Measurements from ENCODE around the gene SMPD2.

SMPD2 gene

DNA sequence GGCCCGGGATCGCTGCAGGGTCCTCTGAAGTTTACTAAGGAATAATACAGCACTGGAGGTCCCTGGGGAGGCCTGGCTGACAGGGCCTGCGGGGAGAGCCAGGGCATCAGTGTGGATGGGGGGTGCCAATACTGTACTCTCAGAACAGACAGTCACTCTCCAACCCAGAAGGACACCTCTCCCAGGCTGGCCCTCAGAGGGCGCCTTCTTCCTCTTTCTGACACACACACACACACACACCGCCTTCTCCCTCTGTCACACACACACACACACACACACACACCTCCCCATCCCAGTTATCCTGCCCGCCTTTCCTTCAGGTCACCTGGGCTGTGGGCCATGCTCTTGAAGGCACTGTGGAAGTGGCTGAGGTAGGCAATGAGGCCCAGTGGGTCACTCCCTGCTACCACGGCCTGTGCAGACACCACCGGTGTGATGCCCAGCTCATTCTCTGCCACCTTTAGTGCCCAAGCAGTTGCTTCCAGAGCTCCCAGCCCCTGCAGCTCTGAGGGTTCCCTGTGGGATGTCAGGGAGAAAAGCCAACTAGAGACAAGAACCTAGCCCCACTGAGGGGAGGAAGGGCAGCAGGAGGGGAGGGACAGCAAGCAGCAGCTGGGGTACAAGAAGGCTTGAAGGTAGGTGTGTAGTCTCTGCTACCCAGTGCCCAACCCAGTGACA lies 7.5 kb downstream of the SMPD2 start:
- Histone ChIP-seq H4K8ac (ENCODE audit: low read depth, low read length) (no peak overlapping the region), H3K4ac (ENCODE audit: low read depth, low read length) (no peak overlapping the region), H2BK5ac (ENCODE audit: low read length) (no peak overlapping the region), H3K23ac (ENCODE audit: low read length) (no peak overlapping the region), H4K5ac (ENCODE audit: low read length) (no peak overlapping the region), H3K27ac (ENCODE audit: low read depth, low read length) (no peak overlapping the region), H3K79me2 (ENCODE audit: control insufficient read depth, insufficient read depth, low read length) (no peaks in the 10 kb centered on the region), H3K79me1 (ENCODE audit: low read length) (no peaks in the 10 kb centered on the region), H3K4me1 (ENCODE audit: control insufficient read depth, low read depth, low read length) (no peaks in the 10 kb centered on the region), H2BK120ac (ENCODE audit: low read depth, low read length) (no peak overlapping the region), H3K4me2 (ENCODE audit: low read length) (no peak overlapping the region), H3K4me3 (ENCODE audit: low read length) (no peak overlapping the region), H3K9ac (ENCODE audit: low read length) (no peak overlapping the region), H3K18ac (ENCODE audit: low read length) (no peak overlapping the region), H3K36me3 (ENCODE audit: control insufficient read depth, insufficient read depth, low read length) (peaks cover 14% of the 10 kb centered on the region), H2BK15ac (replicated peaks; ENCODE audit: low read depth) (no peak overlapping the region), H3K27me3 (ENCODE audit: insufficient read depth, low read length, poor library complexity) (no peaks in the 10 kb centered on the region), H3K56ac (ENCODE audit: low read length) (no peak overlapping the region), H2AK5ac (ENCODE audit: low read length) (no peak overlapping the region)
- no CpG with 5 or more reads among the region's 8 CpGs for WGBS (ENCODE audit: extremely low coverage, insufficient coverage, low lambda C conversion rate)
- peak; percentile 39 for DNase-seq

GRCh38 chr6:109448615-109449014 lies 8.1 kb downstream of the SMPD2 start:
- WGBS (ENCODE audit: extremely low coverage, insufficient coverage, low lambda C conversion rate), result no CpG with 5 or more reads among the region's 7 CpGs
- H2BK15ac ChIP-seq (replicated peaks; ENCODE audit: low read depth), result no peak overlapping the region
- H3K4me1 ChIP-seq (ENCODE audit: control insufficient read depth, low read depth, low read length), result no peaks in the 10 kb centered on the region
- H3K27ac ChIP-seq (ENCODE audit: low read depth, low read length), result no peak overlapping the region
- H4K5ac ChIP-seq (ENCODE audit: low read length), result no peak overlapping the region
- H3K79me2 ChIP-seq (ENCODE audit: control insufficient read depth, insufficient read depth, low read length), result no peaks in the 10 kb centered on the region
- no peak overlapping the region for H2BK5ac ChIP-seq (ENCODE audit: low read length)
- H3K4me3 ChIP-seq (ENCODE audit: low read length), result no peak overlapping the region
- peaks cover 13% of the 10 kb centered on the region for H3K36me3 ChIP-seq (ENCODE audit: control insufficient read depth, insufficient read depth, low read length)
- H3K27me3 ChIP-seq (ENCODE audit: insufficient read depth, low read length, poor library complexity), result no peaks in the 10 kb centered on the region
- H3K4me2 ChIP-seq (ENCODE audit: low read length), result no peak overlapping the region
- no peak overlapping the region for H3K23ac ChIP-seq (ENCODE audit: low read length)
- H3K79me1 ChIP-seq (ENCODE audit: low read length), result no peaks in the 10 kb centered on the region
- no peak overlapping the region for H3K18ac ChIP-seq (ENCODE audit: low read length)
- DNase-seq, result no peak
- no peak overlapping the region for H4K8ac ChIP-seq (ENCODE audit: low read depth, low read length)
- H3K9ac ChIP-seq (ENCODE audit: low read length), result no peak overlapping the region
- H3K56ac ChIP-seq (ENCODE audit: low read length), result no peak overlapping the region
- H2BK120ac ChIP-seq (ENCODE audit: low read depth, low read length), result no peak overlapping the region
- no peak overlapping the region for H3K4ac ChIP-seq (ENCODE audit: low read depth, low read length)
- H2AK5ac ChIP-seq (ENCODE audit: low read length), result no peak overlapping the region

DNA sequence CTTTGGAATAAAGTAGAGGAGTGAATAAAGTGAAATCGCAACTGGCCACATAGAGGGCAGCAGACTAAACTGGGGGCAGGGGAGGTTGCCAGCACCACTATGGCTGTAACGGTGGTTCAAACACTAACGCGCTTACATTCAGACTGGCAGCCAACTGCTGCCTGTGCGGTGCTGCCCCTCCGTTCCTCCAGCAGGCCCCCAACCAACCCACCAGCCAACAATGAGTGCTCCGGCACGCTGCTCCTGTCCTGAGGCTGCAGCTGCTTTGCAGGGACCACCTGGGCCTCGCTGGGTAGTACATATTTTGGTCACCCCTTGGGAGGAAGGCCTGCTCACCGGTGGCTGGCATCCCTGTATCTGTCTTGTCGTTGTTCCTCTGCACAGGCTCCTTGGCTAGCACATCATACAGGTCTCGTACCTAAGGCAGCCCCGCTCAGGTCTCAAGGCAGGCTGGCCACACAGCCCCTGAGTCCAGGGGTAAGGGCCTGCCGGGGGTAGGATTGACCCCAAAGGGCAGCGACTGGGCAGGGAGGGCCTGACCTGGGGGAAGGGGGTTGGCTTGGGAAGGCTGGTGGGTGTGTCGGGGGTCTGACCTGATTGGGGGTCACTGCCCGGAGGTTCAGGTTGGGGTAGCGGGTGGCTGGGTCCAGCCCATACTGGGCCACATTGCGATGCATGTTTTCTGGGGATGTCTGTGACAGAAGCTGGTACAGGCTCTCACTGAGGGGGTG lies 8.7 kb downstream of the SMPD2 start:
- H3K18ac ChIP-seq (ENCODE audit: low read length), result no peak overlapping the region
- WGBS (ENCODE audit: extremely low coverage, insufficient coverage, low lambda C conversion rate), result no CpG with 5 or more reads among the region's 19 CpGs
- H3K4me3 ChIP-seq (ENCODE audit: low read length), result no peak overlapping the region
- no peak overlapping the region for H2AK5ac ChIP-seq (ENCODE audit: low read length)
- peaks cover 13% of the 10 kb centered on the region for H3K36me3 ChIP-seq (ENCODE audit: control insufficient read depth, insufficient read depth, low read length)
- H3K56ac ChIP-seq (ENCODE audit: low read length), result no peak overlapping the region
- no peak overlapping the region for H3K23ac ChIP-seq (ENCODE audit: low read length)
- DNase-seq, result no peak
- no peaks in the 10 kb centered on the region for H3K79me1 ChIP-seq (ENCODE audit: low read length)
- no peak overlapping the region for H3K4ac ChIP-seq (ENCODE audit: low read depth, low read length)
- no peaks in the 10 kb centered on the region for H3K4me1 ChIP-seq (ENCODE audit: control insufficient read depth, low read depth, low read length)
- H3K27me3 ChIP-seq (ENCODE audit: insufficient read depth, low read length, poor library complexity), result no peaks in the 10 kb centered on the region
- no peak overlapping the region for H4K8ac ChIP-seq (ENCODE audit: low read depth, low read length)
- no peak overlapping the region for H3K4me2 ChIP-seq (ENCODE audit: low read length)
- H3K27ac ChIP-seq (ENCODE audit: low read depth, low read length), result no peak overlapping the region
- H2BK5ac ChIP-seq (ENCODE audit: low read length), result no peak overlapping the region
- H2BK120ac ChIP-seq (ENCODE audit: low read depth, low read length), result no peak overlapping the region
- no peaks in the 10 kb centered on the region for H3K79me2 ChIP-seq (ENCODE audit: control insufficient read depth, insufficient read depth, low read length)
- no peak overlapping the region for H2BK15ac ChIP-seq (replicated peaks; ENCODE audit: low read depth)
- no peak overlapping the region for H3K9ac ChIP-seq (ENCODE audit: low read length)
- no peak overlapping the region for H4K5ac ChIP-seq (ENCODE audit: low read length)

DNA sequence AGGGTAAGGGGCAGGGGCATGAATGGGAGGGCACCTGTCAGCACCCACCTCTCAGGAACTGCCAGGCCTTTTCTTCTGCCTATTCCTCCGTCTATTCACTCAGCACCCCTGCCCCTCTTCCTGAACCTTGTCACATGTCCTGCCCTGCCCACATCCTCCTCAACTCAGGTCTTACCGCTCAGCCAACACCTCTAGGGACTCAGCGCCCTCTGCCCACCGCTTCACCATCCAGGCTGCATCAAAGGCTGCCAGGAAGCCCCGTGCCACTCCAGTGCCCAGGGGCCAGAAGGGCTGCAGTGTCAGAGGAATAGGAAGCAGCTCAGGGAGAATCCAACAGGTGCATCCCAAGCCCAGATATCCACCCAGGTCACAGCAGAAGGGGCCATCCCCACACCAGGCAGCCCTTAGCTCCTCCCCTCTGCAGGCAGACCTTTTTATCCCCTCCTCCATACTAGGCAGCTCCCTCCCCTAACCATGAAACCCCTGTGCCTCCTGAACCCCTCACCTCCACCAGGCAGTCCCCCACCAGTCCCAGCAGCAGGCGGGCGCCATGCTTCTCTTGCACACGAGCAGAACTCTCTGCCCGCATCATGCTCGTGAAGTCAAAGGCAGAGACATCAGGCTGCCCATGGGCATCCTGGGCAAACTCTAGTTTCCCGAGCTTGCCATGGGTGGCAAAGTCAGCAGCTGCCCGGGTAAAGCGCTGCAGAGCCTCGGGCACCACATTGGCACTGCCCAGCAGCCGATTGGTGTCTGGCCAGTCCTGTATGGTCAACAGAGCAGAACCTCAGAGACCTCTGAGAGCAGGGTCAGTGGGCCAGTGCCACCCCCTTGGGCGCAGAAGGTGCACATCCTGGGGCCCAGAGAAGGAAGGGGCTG lies 9.5 kb downstream of the SMPD2 start:
- Histone ChIP-seq H2BK120ac (ENCODE audit: low read depth, low read length) (no peak overlapping the region), H3K4me3 (ENCODE audit: low read length) (no peak overlapping the region), H4K5ac (ENCODE audit: low read length) (no peak overlapping the region), H3K79me1 (ENCODE audit: low read length) (no peaks in the 10 kb centered on the region), H3K56ac (ENCODE audit: low read length) (no peak overlapping the region), H3K27ac (ENCODE audit: low read depth, low read length) (no peak overlapping the region), H3K36me3 (ENCODE audit: control insufficient read depth, insufficient read depth, low read length) (peaks cover 7% of the 10 kb centered on the region), H3K79me2 (ENCODE audit: control insufficient read depth, insufficient read depth, low read length) (no peaks in the 10 kb centered on the region), H3K9ac (ENCODE audit: low read length) (no peak overlapping the region), H2BK15ac (replicated peaks; ENCODE audit: low read depth) (no peak overlapping the region), H3K4me1 (ENCODE audit: control insufficient read depth, low read depth, low read length) (peaks cover 2% of the 10 kb centered on the region), H3K18ac (ENCODE audit: low read length) (no peak overlapping the region), H3K27me3 (ENCODE audit: insufficient read depth, low read length, poor library complexity) (no peaks in the 10 kb centered on the region), H3K4me2 (ENCODE audit: low read length) (no peak overlapping the region), H3K23ac (ENCODE audit: low read length) (no peak overlapping the region), H3K4ac (ENCODE audit: low read depth, low read length) (no peak overlapping the region), H2BK5ac (ENCODE audit: low read length) (no peak overlapping the region), H2AK5ac (ENCODE audit: low read length) (no peak overlapping the region), H4K8ac (ENCODE audit: low read depth, low read length) (no peak overlapping the region)
- DNase-seq, result no peak
- no CpG with 5 or more reads among the region's 16 CpGs for WGBS (ENCODE audit: extremely low coverage, insufficient coverage, low lambda C conversion rate)

DNA sequence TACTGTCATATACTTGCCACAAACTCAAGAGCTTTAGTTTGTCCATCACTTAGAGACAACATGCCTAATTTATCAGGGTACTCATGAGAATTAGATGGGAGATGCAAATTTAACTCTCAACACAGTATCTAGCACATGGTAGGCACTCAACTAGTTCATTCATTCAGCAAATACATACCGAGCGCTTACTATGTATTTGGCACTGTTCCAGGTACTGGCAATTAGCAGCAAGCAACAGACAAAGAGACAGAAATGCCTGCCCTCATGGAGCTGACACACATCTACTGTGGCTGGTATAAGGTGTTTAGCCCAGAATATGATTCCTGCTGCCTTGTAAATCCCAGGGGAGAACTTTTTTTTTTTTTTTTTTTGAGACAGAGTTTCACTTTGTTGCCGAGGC lies 10.3 kb downstream of the SMPD2 start:
- no peak overlapping the region for H4K8ac ChIP-seq (ENCODE audit: low read depth, low read length)
- H3K79me2 ChIP-seq (ENCODE audit: control insufficient read depth, insufficient read depth, low read length), result no peaks in the 10 kb centered on the region
- H3K4me2 ChIP-seq (ENCODE audit: low read length), result no peak overlapping the region
- no peak overlapping the region for H2BK15ac ChIP-seq (replicated peaks; ENCODE audit: low read depth)
- peaks cover 2% of the 10 kb centered on the region for H3K4me1 ChIP-seq (ENCODE audit: control insufficient read depth, low read depth, low read length)
- peaks cover 4% of the 10 kb centered on the region for H3K36me3 ChIP-seq (ENCODE audit: control insufficient read depth, insufficient read depth, low read length)
- WGBS (ENCODE audit: extremely low coverage, insufficient coverage, low lambda C conversion rate), result no CpG with 5 or more reads among the region's 3 CpGs
- no peak overlapping the region for H3K27ac ChIP-seq (ENCODE audit: low read depth, low read length)
- H4K5ac ChIP-seq (ENCODE audit: low read length), result no peak overlapping the region
- H3K27me3 ChIP-seq (ENCODE audit: insufficient read depth, low read length, poor library complexity), result no peaks in the 10 kb centered on the region
- H3K79me1 ChIP-seq (ENCODE audit: low read length), result no peaks in the 10 kb centered on the region
- no peak overlapping the region for H3K4me3 ChIP-seq (ENCODE audit: low read length)
- H3K56ac ChIP-seq (ENCODE audit: low read length), result no peak overlapping the region
- H3K4ac ChIP-seq (ENCODE audit: low read depth, low read length), result no peak overlapping the region
- no peak for DNase-seq
- H2BK120ac ChIP-seq (ENCODE audit: low read depth, low read length), result no peak overlapping the region
- no peak overlapping the region for H3K18ac ChIP-seq (ENCODE audit: low read length)
- H2BK5ac ChIP-seq (ENCODE audit: low read length), result no peak overlapping the region
- no peak overlapping the region for H3K23ac ChIP-seq (ENCODE audit: low read length)
- no peak overlapping the region for H2AK5ac ChIP-seq (ENCODE audit: low read length)
- H3K9ac ChIP-seq (ENCODE audit: low read length), result no peak overlapping the region
